K562 (cell line): ENCODE measurements around the gene MEFV. TPM values are rescaled to one million over a fixed set of nuclear protein-coding genes. Genes with fewer than 3 reads are reported as not detected.

Source experiments
- BCLAF1 ChIP-seq, 2 experiments: fragments of 450-650 bp in 1 of 2; IDR thresholded peaks; 2 replicates each; pipeline ENCODE4 v1.6.1; 2011 to 2017; ENCODE audit warnings: low read depth in 2 of 2, antibody characterized with exemption in 1 of 2, borderline replicate concordance in 1 of 2, low read length in 1 of 2, mild to moderate bottlenecking in 1 of 2, mixed read lengths in 1 of 2; ENCODE audit not compliant: control insufficient read depth in 1 of 2
- CHD7 ChIP-seq: fragments of 200-600 bp; sonication (generic); IDR thresholded peaks from one replicate; pipeline ENCODE4 v1.6.1; 2012; ENCODE audit warnings: mild to moderate bottlenecking, low read depth, low read length, inconsistent platforms
- GABPB2 ChIP-seq: fragments of 250-450 bp; sonication (Bioruptor Pico); conservative IDR thresholded peaks from 2 replicates; pipeline ENCODE4 v1.5.1; 2021; ENCODE audit warnings: mild to moderate bottlenecking
- TFE3 ChIP-seq: fragments of 450-650 bp; formaldehyde crosslinking; IDR thresholded peaks from 2 replicates; pipeline ENCODE4 v1.4.0; 2020; ENCODE audit warnings: mild to moderate bottlenecking, mixed read lengths
- XRCC4 ChIP-seq: IDR thresholded peaks from one replicate; pipeline ENCODE4 v1.6.1; 2011; ENCODE audit not compliant: insufficient read depth, insufficient read length; ENCODE audit errors: extremely low read depth
- ZBTB1 ChIP-seq: sonication (generic); formaldehyde crosslinking; IDR thresholded peaks from 2 replicates; pipeline ENCODE4 v1.8.1; 2023; ENCODE audit warnings: missing genetic modification reagents, low read depth, mild to moderate bottlenecking, borderline replicate concordance
- polyA plus RNA-seq, 8 experiments: library from polyadenylated mRNA; depleted of rRNA in 4 of 8; stranded (reverse) in 5 of 8; unstranded in 3 of 8; fragments of >200 nt; fragmentation: Nextera tagmentation in 2 of 8; fragmentation: Illumina TruSeq in 1 of 8; extraction: Ambion mirVana in 2 of 8; extraction: Trizol in 1 of 8; gene quantifications; 2 replicates each; pipeline versions ENCODE4 v1.2.1 to v1.2.3, GENCODE V29; 2011 to 2014; ENCODE audit warnings: inconsistent platforms in 1 of 8, missing spikeins in 1 of 8
- total RNA-seq, 7 experiments: library from RNA; depleted of rRNA in 6 of 7; stranded (reverse); fragments of >200 nt in 6 of 7; fragmentation: Illumina TruSeq in 2 of 7; extraction: Trizol in 2 of 7; gene quantifications; 2 replicates each; pipeline versions ENCODE4 v1.2.1 to v1.2.3, GENCODE V29; 2011 to 2021; ENCODE audit warnings: low replicate concordance in 1 of 7

Gene MEFV
- total and polyA plus RNA-seq, 9 of the 15 experiments (the other 6 are each of a cell fraction or from before 2014, with no cell fraction given): 0.14 TPM; not detected in 8

- TF ChIP-seq CHD7 (no peak), XRCC4 (no peak), BCLAF1 (IDR thresholded peaks at IDR 0.05; ENCODE audit: borderline replicate concordance in 1 of 2, control insufficient read depth in 1 of 2, low read depth in 2 of 2, low read length in 1 of 2) (0 out of 4 replicates have a peak, but pooled peaks of 1 of the 2 experiments have one; percentile 27), GABPB2 (CRISPR knock-in tag) (no peak), ZBTB1 (CRISPR knock-in tag) (peak; percentile 92), TFE3 (CRISPR knock-in tag) (no peak)
Measured at GRCh38 chr16:3305109-3306068, 49.0 kb upstream of the MEFV start, which contains the start of the genes TIGD7 and ZNF75A (continued).
